Activated CD8-positive, alpha-beta memory T cell treated with anti-CD3 and anti-CD28 coated beads for 1 hour (primary cell): ENCODE data around the gene ARID3A.

ENCODE experiments used
- DNase-seq, 2 donors: peaks; one replicate each; pipeline ENCODE4 v3.0.0-alpha.2; 2020; ENCODE audit warnings: low read depth in 1 of 2; ENCODE audit errors: extremely low read depth in 1 of 2

The ARID3A gene

GRCh38 chr19:911197-912033 is 14.4 kb upstream of the ARID3A start:
- no peak for DNase-seq

- DNase-seq: no peak
These were observed 13.4 kb upstream of the ARID3A start for GRCh38 chr19:912181-913079.

DNA sequence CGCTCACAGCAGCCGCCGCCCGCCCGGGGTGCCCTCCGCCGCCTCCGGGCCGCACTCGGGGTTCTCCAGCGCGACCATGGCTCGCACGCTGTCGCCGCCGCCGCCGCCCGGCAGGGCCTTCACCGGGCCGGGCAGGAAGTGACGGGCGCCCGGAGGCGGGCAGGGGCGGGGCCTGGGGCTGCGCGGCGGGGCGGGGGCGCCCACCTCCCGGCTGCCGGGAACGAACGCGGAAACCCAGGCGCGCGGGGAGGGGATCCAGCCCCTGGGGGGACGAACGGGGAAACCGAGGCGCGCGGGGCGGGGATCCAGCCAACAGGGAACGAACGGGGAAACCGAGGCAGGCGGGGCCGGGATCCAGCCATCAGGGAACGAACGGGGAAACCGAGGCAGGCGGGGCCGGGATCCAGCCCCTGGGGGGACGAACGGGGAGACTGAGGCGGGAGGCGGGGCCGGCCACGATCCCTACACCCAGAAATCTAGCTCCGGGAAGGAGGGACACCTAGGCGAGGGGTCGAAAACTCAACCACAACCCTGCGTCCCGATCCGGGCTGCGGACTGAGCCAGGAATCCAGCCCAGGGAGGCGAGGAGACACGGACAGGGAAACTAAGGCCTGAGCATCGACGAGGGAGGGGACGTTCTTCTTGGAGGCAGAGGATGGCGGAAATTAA is 12.6 kb upstream of the ARID3A start, which contains the start of gene R3HDM4:
Gene R3HDM4, minus strand, starts transcription at position 140 of the 669 bp plus-strand sequence. Its CDS starts 62 bp downstream, at position 78.
- DNase-seq: peak in 1 of 2 donors; percentile 81

- no peak for DNase-seq
These were observed 9.1 kb upstream of the ARID3A start for GRCh38 chr19:916645-917322.

DNA sequence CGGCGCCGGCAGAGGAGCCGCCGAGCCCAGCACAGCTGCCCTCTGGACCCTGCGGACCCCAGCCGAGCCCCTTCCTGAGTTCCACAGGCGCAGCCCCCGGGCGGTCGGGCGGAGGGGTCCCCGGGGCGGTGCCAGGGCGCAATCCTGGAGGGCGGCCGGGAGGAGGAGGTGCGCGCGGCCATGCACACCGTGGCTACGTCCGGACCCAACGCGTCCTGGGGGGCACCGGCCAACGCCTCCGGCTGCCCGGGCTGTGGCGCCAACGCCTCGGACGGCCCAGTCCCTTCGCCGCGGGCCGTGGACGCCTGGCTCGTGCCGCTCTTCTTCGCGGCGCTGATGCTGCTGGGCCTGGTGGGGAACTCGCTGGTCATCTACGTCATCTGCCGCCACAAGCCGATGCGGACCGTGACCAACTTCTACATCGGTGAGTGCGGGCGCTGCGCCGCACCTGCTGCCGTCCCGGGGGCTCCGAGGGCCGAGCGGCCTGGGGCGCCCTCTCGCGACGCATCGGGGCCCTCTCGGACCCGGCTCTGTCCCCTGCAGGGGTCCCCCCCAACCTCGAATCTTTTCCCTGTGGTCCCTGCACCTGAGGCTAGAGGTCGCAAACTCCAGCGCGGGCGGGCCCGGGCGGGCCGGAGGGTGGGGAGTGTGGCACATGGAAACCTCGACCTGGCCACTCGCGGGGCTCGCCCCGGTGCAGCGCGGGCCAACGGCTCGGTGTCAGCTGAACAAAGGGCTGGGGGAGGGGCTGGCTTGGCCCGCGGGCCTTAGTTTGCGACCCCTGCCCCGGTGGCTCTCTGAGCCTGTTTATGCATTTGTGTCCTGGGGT is 8.3 kb upstream of the ARID3A start, which contains the start of gene KISS1R:
Gene KISS1R, plus strand, starts transcription at position 11 of the 829 bp plus-strand sequence. Its CDS starts 170 bp downstream, at position 181.
- DNase-seq: no peak

DNA sequence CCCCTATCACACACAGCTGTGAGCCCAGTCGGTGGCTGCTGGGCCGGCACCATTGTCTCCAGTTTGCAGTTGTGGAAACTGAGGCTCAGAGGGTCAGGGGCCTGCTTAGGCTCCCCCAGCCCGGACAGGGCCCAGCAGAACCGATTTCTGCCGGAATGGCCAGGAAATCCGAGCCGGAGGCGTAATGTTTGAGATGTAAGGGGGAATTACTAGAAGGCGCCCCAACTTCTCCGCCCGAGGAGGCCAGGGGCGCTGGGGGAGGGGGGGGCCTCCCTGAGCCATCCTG is 7.7 kb upstream of the ARID3A start:
- no peak for DNase-seq

- no peak for DNase-seq
These were observed 7.2 kb upstream of the ARID3A start for GRCh38 chr19:918481-919198.

DNA sequence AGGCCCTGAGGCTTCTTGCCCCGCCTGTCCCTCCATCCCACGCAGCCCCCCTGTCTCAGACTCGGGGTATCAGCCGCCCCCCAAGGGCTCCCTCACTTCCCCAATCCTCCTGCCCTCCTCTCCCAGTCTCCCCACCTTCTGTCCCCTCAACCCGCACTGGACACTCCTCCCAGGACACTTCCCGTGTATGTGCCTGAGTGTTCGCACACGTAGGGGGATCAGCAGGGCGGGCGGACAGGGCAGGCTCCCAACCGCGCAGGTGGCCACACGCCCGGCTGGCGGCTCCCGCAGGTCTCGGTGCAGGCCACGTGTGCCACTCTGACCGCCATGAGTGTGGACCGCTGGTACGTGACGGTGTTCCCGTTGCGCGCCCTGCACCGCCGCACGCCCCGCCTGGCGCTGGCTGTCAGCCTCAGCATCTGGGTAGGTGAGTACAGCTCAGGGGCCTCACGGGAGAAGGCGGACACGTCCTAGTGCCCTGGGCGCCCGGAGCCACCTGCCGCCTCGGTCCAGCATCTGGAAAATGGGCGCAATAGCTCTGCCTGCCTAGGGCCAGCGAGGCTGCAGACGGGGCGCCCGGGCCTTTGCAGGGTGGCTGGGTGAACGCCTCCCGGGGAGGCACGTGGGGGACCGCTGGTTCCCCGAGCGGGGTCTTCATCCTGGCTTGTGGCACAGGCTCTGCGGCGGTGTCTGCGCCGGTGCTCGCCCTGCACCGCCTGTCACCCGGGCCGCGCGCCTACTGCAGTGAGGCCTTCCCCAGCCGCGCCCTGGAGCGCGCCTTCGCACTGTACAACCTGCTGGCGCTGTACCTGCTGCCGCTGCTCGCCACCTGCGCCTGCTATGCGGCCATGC is 6.4 kb upstream of the ARID3A start:
- DNase-seq: no peak

DNA sequence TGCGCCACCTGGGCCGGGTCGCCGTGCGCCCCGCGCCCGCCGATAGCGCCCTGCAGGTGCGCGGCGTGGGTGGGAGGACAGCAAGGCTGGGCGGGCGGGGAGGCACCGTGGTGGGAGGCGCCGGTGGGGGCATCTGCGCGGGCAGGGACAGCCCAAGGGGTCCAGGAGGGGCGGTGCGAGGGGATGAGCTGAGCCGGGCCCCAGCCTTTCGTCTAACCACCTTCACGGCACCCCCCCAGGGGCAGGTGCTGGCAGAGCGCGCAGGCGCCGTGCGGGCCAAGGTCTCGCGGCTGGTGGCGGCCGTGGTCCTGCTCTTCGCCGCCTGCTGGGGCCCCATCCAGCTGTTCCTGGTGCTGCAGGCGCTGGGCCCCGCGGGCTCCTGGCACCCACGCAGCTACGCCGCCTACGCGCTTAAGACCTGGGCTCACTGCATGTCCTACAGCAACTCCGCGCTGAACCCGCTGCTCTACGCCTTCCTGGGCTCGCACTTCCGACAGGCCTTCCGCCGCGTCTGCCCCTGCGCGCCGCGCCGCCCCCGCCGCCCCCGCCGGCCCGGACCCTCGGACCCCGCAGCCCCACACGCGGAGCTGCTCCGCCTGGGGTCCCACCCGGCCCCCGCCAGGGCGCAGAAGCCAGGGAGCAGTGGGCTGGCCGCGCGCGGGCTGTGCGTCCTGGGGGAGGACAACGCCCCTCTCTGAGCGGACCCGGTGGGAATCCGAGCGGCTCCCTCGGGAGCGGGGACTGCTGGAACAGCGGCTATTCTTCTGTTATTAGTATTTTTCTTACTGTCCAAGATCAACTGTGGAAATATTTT is 5.6 kb upstream of the ARID3A start:
- DNase-seq: peak; percentile 49 to 54

- no peak for DNase-seq
These were observed 1.2 kb upstream of the ARID3A start for GRCh38 chr19:924553-925086.

- DNase-seq: no peak
These were observed 729 bp upstream of the ARID3A start for GRCh38 chr19:925087-925525.

- DNase-seq: no peak
These were observed 421 bp downstream of the ARID3A start for GRCh38 chr19:926323-926588.

- DNase-seq: no peak
These were observed 935 bp downstream of the ARID3A start for GRCh38 chr19:926589-927350.

DNA sequence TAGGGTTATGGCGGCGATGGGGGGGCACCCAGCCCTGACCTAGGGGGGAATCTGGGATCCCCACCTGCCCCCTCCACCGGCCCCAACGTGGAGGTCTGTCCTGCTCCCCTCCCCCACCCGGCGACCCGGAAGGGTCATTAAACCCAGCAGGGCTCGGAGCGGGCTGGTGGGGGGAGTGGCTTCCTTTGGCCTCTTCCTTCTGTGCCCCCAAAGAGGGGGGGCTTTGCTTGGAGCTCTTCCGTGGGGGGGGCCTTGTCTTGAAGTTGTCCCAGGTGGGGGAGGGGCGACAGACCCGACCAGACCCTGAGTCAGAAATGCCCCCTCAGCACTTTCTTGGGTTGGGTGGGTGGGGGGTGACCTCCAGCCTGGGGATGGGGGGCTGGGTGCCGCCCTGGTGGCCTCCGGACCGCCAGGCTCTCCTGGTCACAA is 1.5 kb downstream of the ARID3A start:
- no peak for DNase-seq

GRCh38 chr19:927780-928401 is 2.1 kb downstream of the ARID3A start:
- no peak for DNase-seq
